ENCODE measurements around the gene PATE2.

PATE2 gene

DNA sequence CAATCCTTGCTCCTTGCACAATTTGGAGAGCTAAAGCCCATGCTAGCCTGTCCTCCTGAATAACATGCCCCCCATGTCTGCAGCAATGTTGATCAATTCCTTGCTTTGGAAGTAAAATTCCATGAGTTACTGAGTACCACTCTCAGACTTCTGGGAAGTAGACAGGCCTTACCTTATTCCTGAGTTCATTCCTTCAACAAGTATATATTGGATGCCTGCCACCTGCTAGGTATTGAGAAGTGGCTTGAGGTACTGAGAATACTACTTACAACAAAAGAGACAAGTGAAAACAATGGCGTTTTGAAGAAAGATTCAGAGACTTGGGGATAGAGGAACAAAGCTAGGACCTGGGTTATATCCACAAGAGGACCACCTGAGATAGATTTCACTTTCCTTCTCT lies 12.4 kb downstream of the PATE2 start:
- in situ Hi-C loops (cut with HindIII; ENCODE audit: low sequenced_read_pairs), result no loop called here
- no peak overlapping the region for H3K4me3 ChIP-seq (ENCODE audit: low read depth, low read length)
- DNase-seq (ENCODE audit: low read depth, low spot score), result no peak
- TF ChIP-seq CTCF (IDR thresholded peaks at IDR 0.05; ENCODE audit: low read depth, low read length), result no peak

- in situ Hi-C loops (cut with HindIII; ENCODE audit: low sequenced_read_pairs), result no loop called here
- H3K4me3 ChIP-seq (ENCODE audit: low read depth, low read length), result no peak overlapping the region
- DNase-seq (ENCODE audit: low read depth, low spot score), result no peak
- TF ChIP-seq CTCF (IDR thresholded peaks at IDR 0.05; ENCODE audit: low read depth, low read length), result no peak
These were observed 15.1 kb downstream of the PATE2 start for GRCh38 chr11:125763483-125763882.

- H3K4me3 ChIP-seq (ENCODE audit: low read depth, low read length), result no peak overlapping the region
- in situ Hi-C loops (cut with HindIII; ENCODE audit: low sequenced_read_pairs), result no loop called here
- TF ChIP-seq CTCF (IDR thresholded peaks at IDR 0.05; ENCODE audit: low read depth, low read length), result no peak
- no peak for DNase-seq (ENCODE audit: low read depth, low spot score)
These were observed 16.2 kb downstream of the PATE2 start for GRCh38 chr11:125762445-125762844.

GRCh38 chr11:125756050-125756449 lies 22.6 kb downstream of the PATE2 start:
- no peak for DNase-seq (ENCODE audit: low read depth, low spot score)
- no peak overlapping the region for H3K4me3 ChIP-seq (ENCODE audit: low read depth, low read length)
- in situ Hi-C loops (cut with HindIII; ENCODE audit: low sequenced_read_pairs), result no loop called here
- no peak for TF ChIP-seq CTCF (IDR thresholded peaks at IDR 0.05; ENCODE audit: low read depth, low read length)

DNA sequence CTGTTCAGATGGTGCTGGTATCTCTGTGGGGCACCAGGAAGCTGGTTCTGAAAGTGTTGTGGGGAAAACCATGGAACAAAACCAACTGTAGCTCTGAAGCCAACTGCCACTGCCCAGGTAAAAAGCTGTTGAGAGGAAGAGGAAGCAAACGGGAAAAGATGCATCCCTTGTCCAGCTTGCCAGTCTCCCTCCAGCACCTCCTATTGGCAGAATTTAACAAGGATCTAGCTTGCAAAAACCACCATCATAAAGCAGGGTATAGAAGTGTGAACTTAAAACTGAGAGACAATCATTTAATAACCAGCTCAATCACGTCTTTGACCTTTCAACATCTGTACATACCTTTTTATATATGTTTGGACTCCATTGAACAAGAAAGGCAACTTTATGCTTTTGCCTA lies 28.0 kb downstream of the PATE2 start:
- no peak for TF ChIP-seq CTCF (IDR thresholded peaks at IDR 0.05; ENCODE audit: low read depth, low read length)
- DNase-seq (ENCODE audit: low read depth, low spot score), result no peak
- in situ Hi-C loops (cut with HindIII; ENCODE audit: low sequenced_read_pairs), result no loop called here
- H3K4me3 ChIP-seq (ENCODE audit: low read depth, low read length), result no peak overlapping the region

GRCh38 chr11:125745979-125746378 lies 32.6 kb downstream of the PATE2 start, which contains the start of gene PATE1:
TSS of gene PATE1 (plus strand) at chr11:125746279. CDS start at chr11:125746305, 26 bp downstream.
- in situ Hi-C loops (cut with HindIII; ENCODE audit: low sequenced_read_pairs), result no loop called here
- TF ChIP-seq CTCF (IDR thresholded peaks at IDR 0.05; ENCODE audit: low read depth, low read length), result no peak
- no peak for DNase-seq (ENCODE audit: low read depth, low spot score)
- H3K4me3 ChIP-seq (ENCODE audit: low read depth, low read length), result no peak within 1 kb of the TSS

DNA sequence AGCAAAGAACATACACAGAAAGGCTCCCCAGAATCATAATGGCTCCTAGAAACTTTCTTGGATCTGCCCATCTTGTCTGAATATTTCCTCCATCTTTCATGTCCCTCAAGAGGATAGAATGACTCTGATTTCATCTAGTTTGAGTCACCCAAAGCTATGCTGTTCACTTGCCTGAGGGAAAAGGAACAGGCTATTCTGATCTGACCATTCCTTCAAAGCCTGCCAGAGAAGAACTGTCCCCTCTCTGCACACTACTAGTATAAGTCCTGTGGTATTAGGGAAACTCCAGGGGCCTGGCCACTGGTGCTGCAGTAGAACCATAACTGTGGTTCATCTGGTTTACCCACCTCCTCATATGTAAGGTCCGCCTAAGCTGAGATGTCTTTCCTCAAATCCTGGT lies 34.9 kb downstream of the PATE2 start:
- in situ Hi-C loops (cut with HindIII; ENCODE audit: low sequenced_read_pairs), result no loop called here

More for the DNA sequence above, 34.9 kb downstream of the PATE2 start:
- no peak for DNase-seq (ENCODE audit: low read depth, low spot score)
- no peak for TF ChIP-seq CTCF (IDR thresholded peaks at IDR 0.05; ENCODE audit: low read depth, low read length)
- no peak overlapping the region for H3K4me3 ChIP-seq (ENCODE audit: low read depth, low read length)

Data from astrocyte of the spinal cord (primary cell).